Measurements from ENCODE around the gene FOXD1. TPM values are rescaled to one million over a fixed set of nuclear protein-coding genes. Genes with fewer than 3 reads are reported as not detected.

FOXD1 gene
- total and polyA plus RNA-seq, 9 of the 15 experiments (the other 6 are each of a cell fraction or from before 2014, with no cell fraction given), result 0.03 to 0.40 (median 0.10) TPM; not detected in 4

DNA sequence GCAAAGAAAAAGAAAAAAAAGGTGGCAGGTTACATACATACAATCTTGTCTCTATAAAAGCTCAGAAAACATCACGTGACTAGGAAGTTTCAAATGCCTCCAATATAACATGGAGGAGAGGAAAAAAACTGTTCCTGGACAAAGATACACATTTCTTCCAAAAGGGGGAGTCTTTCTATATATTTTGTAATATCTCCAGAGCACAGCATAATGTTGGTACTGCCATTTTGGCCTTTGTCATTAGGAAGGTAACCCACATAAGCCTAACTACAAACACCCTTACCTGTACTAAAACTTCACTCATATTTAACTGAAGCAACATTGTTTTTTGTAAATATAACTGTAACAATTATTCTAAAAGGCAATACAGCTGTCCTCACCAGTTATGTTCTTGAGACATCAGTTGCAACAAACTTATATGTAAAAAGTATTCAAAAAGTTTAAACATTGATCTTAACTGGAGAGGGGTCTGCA is 48.4 kb upstream of the FOXD1 start (continued):
- TF ChIP-seq NFIC (IDR thresholded peaks at IDR 0.05) (no peak), MTA2 (IDR thresholded peaks at IDR 0.05; ENCODE audit: low read depth) (no peak), SMAD2 (IDR thresholded peaks at IDR 0.05; ENCODE audit: low read depth, low read length) (no peak), ZKSCAN1 (IDR thresholded peaks at IDR 0.05; ENCODE audit: low read depth, low read length) (no peak), FOXJ3 (CRISPR knock-in tag; IDR thresholded peaks at IDR 0.05) (no peak), ZNF41 (CRISPR knock-in tag; conservative IDR thresholded peaks at IDR 0.05) (no peak), CBX8 (IDR thresholded peaks at IDR 0.05; ENCODE audit: borderline replicate concordance, extremely low read depth, low read depth, low read length, poor library complexity, severe bottlenecking) (no peak), ZC3H11A (IDR thresholded peaks at IDR 0.05; ENCODE audit: low read depth, low read length) (no peak), ZNF766 (CRISPR knock-in tag; conservative IDR thresholded peaks at IDR 0.05) (0 out of 2 replicates have a peak, but pooled peaks have one; percentile 34), POU5F1 (IDR thresholded peaks at IDR 0.05; ENCODE audit: borderline replicate concordance, low read depth, low read length, partially characterized antibody) (no peak), ZNF324 (CRISPR knock-in tag; IDR thresholded peaks at IDR 0.05) (no peak), BMI1 (IDR thresholded peaks at IDR 0.05; ENCODE audit: low read length) (no peak), SAP30 (IDR thresholded peaks at IDR 0.05; ENCODE audit: borderline replicate concordance, insufficient read depth, low read depth, low read length, poor library complexity, severe bottlenecking) (no peak), ZC3H8 (IDR thresholded peaks at IDR 0.05) (no peak), BHLHE40 (IDR thresholded peaks at IDR 0.05; ENCODE audit: low read length) (peak; percentile 78; the same call in 1 of the 2 replicates), ETS2 (tag; IDR thresholded peaks at IDR 0.05; ENCODE audit: borderline replicate concordance, poor library complexity, severe bottlenecking) (no peak), TEAD2 (tag; IDR thresholded peaks at IDR 0.05) (peak; percentile 98), TAF9B (IDR thresholded peaks at IDR 0.05; ENCODE audit: partially characterized antibody) (no peak), ZNF124 (CRISPR knock-in tag; IDR thresholded peaks at IDR 0.05) (no peak), DPF2 (IDR thresholded peaks at IDR 0.05) (no peak; the same call in 1 of the 2 replicates), ZNF121 (CRISPR knock-in tag; conservative IDR thresholded peaks at IDR 0.05) (no peak), TOE1 (IDR thresholded peaks at IDR 0.05; ENCODE audit: borderline replicate concordance) (peak; percentile 99), TOE1 (CRISPR knock-in tag; IDR thresholded peaks at IDR 0.05; ENCODE audit: borderline replicate concordance, low read depth) (no peak), ZFP30 (CRISPR knock-in tag; IDR thresholded peaks at IDR 0.05; ENCODE audit: borderline replicate concordance) (no peak), POLR2G (IDR thresholded peaks at IDR 0.05; ENCODE audit: low read depth, low read length) (no peak), ZNF316 (IDR thresholded peaks at IDR 0.05) (no peak), L3MBTL2 (IDR thresholded peaks at IDR 0.05) (no peak)
- TF ChIP-seq, protein P1, sequence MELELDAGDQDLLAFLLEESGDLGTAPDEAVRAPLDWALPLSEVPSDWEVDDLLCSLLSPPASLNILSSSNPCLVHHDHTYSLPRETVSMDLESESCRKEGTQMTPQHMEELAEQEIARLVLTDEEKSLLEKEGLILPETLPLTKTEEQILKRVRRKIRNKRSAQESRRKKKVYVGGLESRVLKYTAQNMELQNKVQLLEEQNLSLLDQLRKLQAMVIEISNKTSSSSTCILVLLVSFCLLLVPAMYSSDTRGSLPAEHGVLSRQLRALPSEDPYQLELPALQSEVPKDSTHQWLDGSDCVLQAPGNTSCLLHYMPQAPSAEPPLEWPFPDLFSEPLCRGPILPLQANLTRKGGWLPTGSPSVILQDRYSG (tag; conservative IDR thresholded peaks at IDR 0.05; ENCODE audit: low read depth), result no peak
- TF ChIP-seq, protein P2, sequence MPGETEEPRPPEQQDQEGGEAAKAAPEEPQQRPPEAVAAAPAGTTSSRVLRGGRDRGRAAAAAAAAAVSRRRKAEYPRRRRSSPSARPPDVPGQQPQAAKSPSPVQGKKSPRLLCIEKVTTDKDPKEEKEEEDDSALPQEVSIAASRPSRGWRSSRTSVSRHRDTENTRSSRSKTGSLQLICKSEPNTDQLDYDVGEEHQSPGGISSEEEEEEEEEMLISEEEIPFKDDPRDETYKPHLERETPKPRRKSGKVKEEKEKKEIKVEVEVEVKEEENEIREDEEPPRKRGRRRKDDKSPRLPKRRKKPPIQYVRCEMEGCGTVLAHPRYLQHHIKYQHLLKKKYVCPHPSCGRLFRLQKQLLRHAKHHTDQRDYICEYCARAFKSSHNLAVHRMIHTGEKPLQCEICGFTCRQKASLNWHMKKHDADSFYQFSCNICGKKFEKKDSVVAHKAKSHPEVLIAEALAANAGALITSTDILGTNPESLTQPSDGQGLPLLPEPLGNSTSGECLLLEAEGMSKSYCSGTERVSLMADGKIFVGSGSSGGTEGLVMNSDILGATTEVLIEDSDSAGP (CRISPR knock-in tag; IDR thresholded peaks at IDR 0.05), result no peak

Data from K562 (cell line).